ENCODE results near the gene ZNF460. TPM values are rescaled to one million over a fixed set of nuclear protein-coding genes. Genes with fewer than 3 reads are reported as not detected.
"Not testable (repeated sequence)": the region's sequence is repeated elsewhere in the genome, so short reads cannot be mapped to it uniquely, and the experiment has no call there.

The ZNF460 gene
- polyA plus RNA-seq, 2 donors, result 0.75 to 3.8 TPM

GRCh38 chr19:57245959-57246358 lies 34.3 kb upstream of the ZNF460 start:
- Histone ChIP-seq H3K27ac (ENCODE audit: low read depth in 2 of 2, low read length in 1 of 2) (no peak overlapping the region), H3K36me3 (ENCODE audit: control insufficient read depth in 2 of 2, insufficient read depth in 2 of 2, low read length in 1 of 2) (peaks cover 21 to 28% of the 10 kb centered on the region in 2 donors), H3K9me3 (ENCODE audit: control insufficient read depth in 2 of 2, insufficient read depth in 1 of 2, low read depth in 1 of 2, low read length in 1 of 2) (no peaks in the 10 kb centered on the region), H3K4me1 (ENCODE audit: control insufficient read depth in 2 of 2, insufficient read depth in 2 of 2, low read length in 1 of 2) (peaks cover 6% of the 10 kb centered on the region in 2 donors), H3K4me3 (ENCODE audit: low read depth in 1 of 2, low read length in 2 of 2) (no peak overlapping the region), H3K27me3 (ENCODE audit: control insufficient read depth in 1 of 2, insufficient read depth in 2 of 2, low read length in 2 of 2) (no peaks in the 10 kb centered on the region)
- whole genome bisulfite sequencing, 2 donors, result 82 to 88% methylated on average over 6 of the region's 6 CpGs

- H3K4me1 ChIP-seq (ENCODE audit: control insufficient read depth in 2 of 2, insufficient read depth in 2 of 2, low read length in 1 of 2), result no peaks in the 10 kb centered on the region
- no peaks in the 10 kb centered on the region for H3K27me3 ChIP-seq (ENCODE audit: control insufficient read depth in 1 of 2, insufficient read depth in 2 of 2, low read length in 2 of 2)
- 82 to 97% methylated on average over 6 of the region's 6 CpGs for WGBS, 2 donors
- peaks cover 0 to 4% of the 10 kb centered on the region in 2 donors for H3K9me3 ChIP-seq (ENCODE audit: control insufficient read depth in 2 of 2, insufficient read depth in 1 of 2, low read depth in 1 of 2, low read length in 1 of 2)
- H3K27ac ChIP-seq (ENCODE audit: low read depth in 2 of 2, low read length in 1 of 2), result no peak overlapping the region
- no peak overlapping the region for H3K4me3 ChIP-seq (ENCODE audit: low read depth in 1 of 2, low read length in 2 of 2)
- peaks cover 29 to 42% of the 10 kb centered on the region in 2 donors for H3K36me3 ChIP-seq (ENCODE audit: control insufficient read depth in 2 of 2, insufficient read depth in 2 of 2, low read length in 1 of 2)
Observed at GRCh38 chr19:57248646-57249045, 31.6 kb upstream of the ZNF460 start.

- no peaks in the 10 kb centered on the region for H3K4me1 ChIP-seq (ENCODE audit: control insufficient read depth in 2 of 2, insufficient read depth in 2 of 2, low read length in 1 of 2)
- WGBS, 2 donors, result 80 to 92% methylated on average over 1 of the region's 1 CpG
- no peaks in the 10 kb centered on the region for H3K27me3 ChIP-seq (ENCODE audit: control insufficient read depth in 1 of 2, insufficient read depth in 2 of 2, low read length in 2 of 2)
- H3K27ac ChIP-seq (ENCODE audit: low read depth in 2 of 2, low read length in 1 of 2), result no peak overlapping the region
- H3K36me3 ChIP-seq (ENCODE audit: control insufficient read depth in 2 of 2, insufficient read depth in 2 of 2, low read length in 1 of 2), result peaks cover 33 to 45% of the 10 kb centered on the region in 2 donors
- H3K9me3 ChIP-seq (ENCODE audit: control insufficient read depth in 2 of 2, insufficient read depth in 1 of 2, low read depth in 1 of 2, low read length in 1 of 2), result peaks cover 0 to 6% of the 10 kb centered on the region in 2 donors
- H3K4me3 ChIP-seq (ENCODE audit: low read depth in 1 of 2, low read length in 2 of 2), result no peak overlapping the region
Observed at GRCh38 chr19:57249329-57249728, 31.0 kb upstream of the ZNF460 start.

DNA sequence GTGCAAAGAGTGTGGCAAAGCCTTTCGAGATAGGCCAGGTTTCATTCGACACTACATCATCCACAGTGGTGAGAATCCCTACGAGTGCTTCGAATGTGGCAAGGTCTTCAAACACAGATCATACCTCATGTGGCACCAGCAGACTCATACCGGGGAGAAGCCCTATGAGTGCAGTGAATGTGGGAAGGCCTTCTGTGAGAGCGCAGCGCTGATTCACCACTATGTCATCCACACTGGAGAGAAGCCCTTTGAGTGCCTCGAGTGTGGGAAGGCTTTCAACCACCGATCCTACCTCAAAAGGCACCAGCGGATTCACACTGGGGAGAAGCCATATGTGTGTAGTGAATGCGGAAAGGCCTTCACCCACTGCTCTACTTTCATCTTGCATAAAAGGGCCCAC lies 26.5 kb upstream of the ZNF460 start:
- peaks cover 19 to 28% of the 10 kb centered on the region in 2 donors for H3K36me3 ChIP-seq (ENCODE audit: control insufficient read depth in 2 of 2, insufficient read depth in 2 of 2, low read length in 1 of 2)
- not testable (repeated sequence) for H3K27me3 ChIP-seq (ENCODE audit: control insufficient read depth in 1 of 2, insufficient read depth in 2 of 2, low read length in 2 of 2); H3K4me1 ChIP-seq (ENCODE audit: control insufficient read depth in 2 of 2, insufficient read depth in 2 of 2, low read length in 1 of 2); H3K4me3 ChIP-seq (ENCODE audit: low read depth in 1 of 2, low read length in 2 of 2); H3K9me3 ChIP-seq (ENCODE audit: control insufficient read depth in 2 of 2, insufficient read depth in 1 of 2, low read depth in 1 of 2, low read length in 1 of 2); H3K27ac ChIP-seq (ENCODE audit: low read depth in 2 of 2, low read length in 1 of 2)
- 90 to 93% methylated on average over 11 of the region's 11 CpGs for WGBS, 2 donors

- Histone ChIP-seq H3K27ac (ENCODE audit: low read depth in 2 of 2, low read length in 1 of 2) (no peak overlapping the region), H3K4me3 (ENCODE audit: low read depth in 1 of 2, low read length in 2 of 2) (no peak overlapping the region), H3K4me1 (ENCODE audit: control insufficient read depth in 2 of 2, insufficient read depth in 2 of 2, low read length in 1 of 2) (no peaks in the 10 kb centered on the region), H3K9me3 (ENCODE audit: control insufficient read depth in 2 of 2, insufficient read depth in 1 of 2, low read depth in 1 of 2, low read length in 1 of 2) (no peaks in the 10 kb centered on the region), H3K36me3 (ENCODE audit: control insufficient read depth in 2 of 2, insufficient read depth in 2 of 2, low read length in 1 of 2) (peaks cover 0 to 3% of the 10 kb centered on the region in 2 donors), H3K27me3 (ENCODE audit: control insufficient read depth in 1 of 2, insufficient read depth in 2 of 2, low read length in 2 of 2) (no peaks in the 10 kb centered on the region)
- 88 to 89% methylated on average over 3 of the region's 3 CpGs for WGBS, 2 donors
Observed at GRCh38 chr19:57262044-57262443, 18.2 kb upstream of the ZNF460 start.

GRCh38 chr19:57263244-57263741 lies 17.0 kb upstream of the ZNF460 start:
- 93 to 95% methylated on average over 1 of the region's 1 CpG for WGBS, 2 donors
- Histone ChIP-seq H3K4me3 (ENCODE audit: low read depth in 1 of 2, low read length in 2 of 2) (no peak overlapping the region), H3K36me3 (ENCODE audit: control insufficient read depth in 2 of 2, insufficient read depth in 2 of 2, low read length in 1 of 2) (peaks cover 0 to 3% of the 10 kb centered on the region in 2 donors), H3K27ac (ENCODE audit: low read depth in 2 of 2, low read length in 1 of 2) (no peak overlapping the region), H3K9me3 (ENCODE audit: control insufficient read depth in 2 of 2, insufficient read depth in 1 of 2, low read depth in 1 of 2, low read length in 1 of 2) (no peaks in the 10 kb centered on the region), H3K27me3 (ENCODE audit: control insufficient read depth in 1 of 2, insufficient read depth in 2 of 2, low read length in 2 of 2) (no peaks in the 10 kb centered on the region), H3K4me1 (ENCODE audit: control insufficient read depth in 2 of 2, insufficient read depth in 2 of 2, low read length in 1 of 2) (no peaks in the 10 kb centered on the region)

DNA sequence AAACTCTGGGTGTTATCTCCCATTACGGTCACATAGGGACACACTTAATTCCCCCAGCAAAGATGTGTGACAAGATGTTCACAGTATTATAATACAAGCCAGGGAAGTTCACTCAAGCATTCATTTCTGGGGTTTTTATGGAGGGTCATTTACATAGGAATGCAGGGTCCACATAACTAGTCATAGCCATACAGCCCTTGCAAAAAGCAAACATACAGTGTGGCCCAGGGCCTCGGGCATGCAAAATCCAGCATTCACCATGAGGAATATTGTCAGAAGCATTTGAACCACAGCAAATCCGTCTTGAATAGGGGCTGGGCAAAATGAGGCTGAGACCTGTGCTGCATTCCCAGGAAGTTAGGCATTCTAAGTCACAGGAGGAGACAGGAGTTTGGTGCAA lies 13.0 kb upstream of the ZNF460 start:
- H3K27me3 ChIP-seq (ENCODE audit: control insufficient read depth in 1 of 2, insufficient read depth in 2 of 2, low read length in 2 of 2), result no peaks in the 10 kb centered on the region
- H3K4me3 ChIP-seq (ENCODE audit: low read depth in 1 of 2, low read length in 2 of 2), result no peak overlapping the region
- no peaks in the 10 kb centered on the region for H3K9me3 ChIP-seq (ENCODE audit: control insufficient read depth in 2 of 2, insufficient read depth in 1 of 2, low read depth in 1 of 2, low read length in 1 of 2)
- no peak overlapping the region for H3K27ac ChIP-seq (ENCODE audit: low read depth in 2 of 2, low read length in 1 of 2)
- H3K4me1 ChIP-seq (ENCODE audit: control insufficient read depth in 2 of 2, insufficient read depth in 2 of 2, low read length in 1 of 2), result no peaks in the 10 kb centered on the region
- H3K36me3 ChIP-seq (ENCODE audit: control insufficient read depth in 2 of 2, insufficient read depth in 2 of 2, low read length in 1 of 2), result no peaks in the 10 kb centered on the region
- 79 to 88% methylated on average over 3 of the region's 3 CpGs for WGBS, 2 donors

DNA sequence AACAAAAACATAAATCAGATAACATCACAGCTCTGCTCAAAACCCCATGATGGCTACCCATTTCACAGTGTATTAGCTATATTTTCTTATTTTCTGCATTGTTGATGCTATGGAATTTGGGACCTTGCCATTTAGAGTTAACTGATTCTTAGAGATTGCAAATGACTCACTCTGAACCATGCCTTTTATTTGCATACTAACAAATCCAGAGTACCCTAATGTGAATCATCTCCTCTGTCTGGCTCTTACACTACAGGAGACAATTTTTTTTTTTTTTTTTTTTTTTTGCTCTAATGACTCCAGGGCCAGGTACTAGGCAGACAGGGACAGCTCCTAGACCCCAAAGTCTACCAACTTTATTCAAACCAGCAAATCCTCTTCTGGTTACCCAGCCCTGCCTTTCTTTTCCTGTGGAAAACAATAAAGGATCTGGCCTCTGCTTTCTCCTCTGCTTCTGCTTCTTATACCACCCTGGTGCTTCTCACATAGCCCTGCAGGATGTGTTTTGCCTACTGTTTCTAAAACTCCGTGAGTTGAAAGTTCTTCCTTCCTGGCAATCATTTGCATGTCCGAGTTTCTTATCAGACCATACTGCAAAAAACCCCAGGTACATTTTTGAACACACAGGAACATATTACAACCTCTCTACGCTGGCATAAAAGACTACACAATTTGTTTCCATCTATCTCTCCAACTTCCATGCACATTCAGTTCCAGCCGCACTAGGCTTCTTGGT lies 10.6 kb upstream of the ZNF460 start:
- 76 to 86% methylated on average over 4 of the region's 4 CpGs for WGBS, 2 donors
- Histone ChIP-seq H3K27ac (ENCODE audit: low read depth in 2 of 2, low read length in 1 of 2) (no peak overlapping the region), H3K36me3 (ENCODE audit: control insufficient read depth in 2 of 2, insufficient read depth in 2 of 2, low read length in 1 of 2) (no peaks in the 10 kb centered on the region), H3K4me3 (ENCODE audit: low read depth in 1 of 2, low read length in 2 of 2) (no peak overlapping the region), H3K4me1 (ENCODE audit: control insufficient read depth in 2 of 2, insufficient read depth in 2 of 2, low read length in 1 of 2) (no peaks in the 10 kb centered on the region), H3K27me3 (ENCODE audit: control insufficient read depth in 1 of 2, insufficient read depth in 2 of 2, low read length in 2 of 2) (no peaks in the 10 kb centered on the region), H3K9me3 (ENCODE audit: control insufficient read depth in 2 of 2, insufficient read depth in 1 of 2, low read depth in 1 of 2, low read length in 1 of 2) (no peaks in the 10 kb centered on the region)

DNA sequence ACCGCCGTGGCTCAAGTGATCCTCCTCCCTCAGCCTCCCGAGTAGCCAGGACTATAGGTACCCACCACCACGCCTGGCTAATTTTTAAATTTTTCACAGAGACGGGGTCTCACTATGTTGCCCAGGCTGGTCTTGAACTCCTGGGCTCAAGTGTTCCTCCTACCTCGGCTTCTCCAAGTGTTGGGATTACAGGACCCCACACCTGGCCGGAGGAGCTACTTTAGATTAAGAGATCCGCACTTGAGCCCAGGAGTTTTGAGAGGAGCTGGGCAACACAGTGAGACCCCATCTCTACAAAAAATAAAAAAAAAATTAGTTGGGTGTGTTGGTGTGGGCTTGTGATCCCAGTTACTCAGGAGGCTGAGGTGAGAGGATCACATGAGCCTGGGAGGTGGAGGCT lies 9.0 kb upstream of the ZNF460 start:
- Histone ChIP-seq H3K27me3 (ENCODE audit: control insufficient read depth in 1 of 2, insufficient read depth in 2 of 2, low read length in 2 of 2) (no peaks in the 10 kb centered on the region), H3K36me3 (ENCODE audit: control insufficient read depth in 2 of 2, insufficient read depth in 2 of 2, low read length in 1 of 2) (no peaks in the 10 kb centered on the region), H3K27ac (ENCODE audit: low read depth in 2 of 2, low read length in 1 of 2) (no peak overlapping the region), H3K9me3 (ENCODE audit: control insufficient read depth in 2 of 2, insufficient read depth in 1 of 2, low read depth in 1 of 2, low read length in 1 of 2) (no peaks in the 10 kb centered on the region), H3K4me1 (ENCODE audit: control insufficient read depth in 2 of 2, insufficient read depth in 2 of 2, low read length in 1 of 2) (no peaks in the 10 kb centered on the region), H3K4me3 (ENCODE audit: low read depth in 1 of 2, low read length in 2 of 2) (no peak overlapping the region)
- 97 to 99% methylated on average over 8 of the region's 8 CpGs for WGBS, 2 donors

DNA sequence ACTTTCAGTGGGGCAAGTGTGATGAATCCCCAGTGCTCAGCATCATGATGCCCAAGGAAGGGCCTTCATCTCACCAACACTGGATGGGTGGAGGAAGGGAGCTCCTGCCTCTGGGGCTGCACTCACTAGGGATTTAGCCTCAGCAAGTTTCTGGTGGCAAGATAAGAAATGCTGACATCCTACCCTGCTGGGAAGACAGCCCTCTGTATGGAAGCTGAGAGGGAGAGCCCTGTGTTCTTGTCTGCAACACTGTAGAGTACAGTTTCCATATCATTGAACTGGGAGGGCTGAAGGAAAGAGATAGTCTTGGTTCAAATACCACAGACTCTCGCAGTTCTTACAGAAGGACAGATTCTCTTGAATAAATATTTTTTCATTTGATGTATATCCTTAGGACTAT lies 7.3 kb upstream of the ZNF460 start:
- Histone ChIP-seq H3K4me3 (ENCODE audit: low read depth in 1 of 2, low read length in 2 of 2) (no peak overlapping the region), H3K4me1 (ENCODE audit: control insufficient read depth in 2 of 2, insufficient read depth in 2 of 2, low read length in 1 of 2) (no peaks in the 10 kb centered on the region), H3K9me3 (ENCODE audit: control insufficient read depth in 2 of 2, insufficient read depth in 1 of 2, low read depth in 1 of 2, low read length in 1 of 2) (no peaks in the 10 kb centered on the region), H3K27ac (ENCODE audit: low read depth in 2 of 2, low read length in 1 of 2) (no peak overlapping the region), H3K36me3 (ENCODE audit: control insufficient read depth in 2 of 2, insufficient read depth in 2 of 2, low read length in 1 of 2) (peaks cover 0 to 3% of the 10 kb centered on the region in 2 donors), H3K27me3 (ENCODE audit: control insufficient read depth in 1 of 2, insufficient read depth in 2 of 2, low read length in 2 of 2) (no peaks in the 10 kb centered on the region)
- 95% methylated on average over 1 of the region's 1 CpG for WGBS, 2 donors

Data from esophagus (tissue), 2 donors.